SH-SY5Y (cell line): Measurements from ENCODE around the gene CAMTA1.

ENCODE experiments used
- GATA2 ChIP-seq: IDR thresholded peaks from 2 replicates; pipeline ENCODE4 v1.6.1; 2011; ENCODE audit warnings: mild to moderate bottlenecking, low read depth, low read length
- GATA3 ChIP-seq: IDR thresholded peaks from 2 replicates; pipeline ENCODE4 v1.6.1; 2011; ENCODE audit warnings: low read depth, mild to moderate bottlenecking, low read length, moderate library complexity

- TF ChIP-seq GATA2 (no peak), GATA3 (no peak)
Observed at GRCh38 chr1:7375781-7376660, 590.8 kb downstream of the CAMTA1 start.
